ENCODE data around the gene FGF18. TPM values are rescaled to one million over a fixed set of nuclear protein-coding genes. Genes with fewer than 3 reads are reported as not detected.

The FGF18 gene
- total RNA-seq, 1 donor from 2014 or later, result 30.4 TPM

GRCh38 chr5:171425596-171426244 lies 6.3 kb downstream of the FGF18 start:
- intact Hi-C loops (cut with micrococcal nuclease), result no loop called here
- TF ChIP-seq CTCF (IDR thresholded peaks at IDR 0.05; ENCODE audit: borderline replicate concordance), result no peak
- Histone ChIP-seq H3K4me3 (no peak overlapping the region), H3K4me1 (peaks cover 76% of the 10 kb centered on the region), H3K27me3 (ENCODE audit: low read depth) (no peaks in the 10 kb centered on the region), H3K9me3 (replicated peaks) (no peaks in the 10 kb centered on the region), H3K27ac (replicated peaks) (no peak overlapping the region), H3K36me3 (no peaks in the 10 kb centered on the region)
- no peak for DNase-seq

GRCh38 chr5:171426266-171426665 lies 6.8 kb downstream of the FGF18 start:
- Histone ChIP-seq H3K4me3 (no peak overlapping the region), H3K27me3 (ENCODE audit: low read depth) (no peaks in the 10 kb centered on the region), H3K36me3 (no peaks in the 10 kb centered on the region), H3K4me1 (peaks cover 71% of the 10 kb centered on the region), H3K9me3 (replicated peaks) (no peaks in the 10 kb centered on the region), H3K27ac (replicated peaks) (no peak overlapping the region)
- intact Hi-C loops (cut with micrococcal nuclease), result no loop called here
- no peak for DNase-seq
- TF ChIP-seq CTCF (IDR thresholded peaks at IDR 0.05; ENCODE audit: borderline replicate concordance), result no peak

- intact Hi-C loops (cut with micrococcal nuclease), result no loop called here
- peaks cover 70% of the 10 kb centered on the region for H3K4me1 ChIP-seq
- H3K9me3 ChIP-seq (replicated peaks), result no peaks in the 10 kb centered on the region
- TF ChIP-seq CTCF (IDR thresholded peaks at IDR 0.05; ENCODE audit: borderline replicate concordance), result no peak
- H3K27me3 ChIP-seq (ENCODE audit: low read depth), result no peaks in the 10 kb centered on the region
- no peaks in the 10 kb centered on the region for H3K36me3 ChIP-seq
- H3K4me3 ChIP-seq, result no peak overlapping the region
- H3K27ac ChIP-seq (replicated peaks), result no peak overlapping the region
- no peak for DNase-seq
Measured at GRCh38 chr5:171426680-171427079, 7.2 kb downstream of the FGF18 start.

GRCh38 chr5:171427318-171428167 lies 8.1 kb downstream of the FGF18 start:
- peaks cover 70% of the 10 kb centered on the region for H3K4me1 ChIP-seq
- no peaks in the 10 kb centered on the region for H3K27me3 ChIP-seq (ENCODE audit: low read depth)
- H3K27ac ChIP-seq (replicated peaks), result peak overlapping the region; percentile 31
- intact Hi-C loops (cut with micrococcal nuclease), result no loop called here
- no peaks in the 10 kb centered on the region for H3K36me3 ChIP-seq
- no peaks in the 10 kb centered on the region for H3K9me3 ChIP-seq (replicated peaks)
- no peak overlapping the region for H3K4me3 ChIP-seq
- no peak for TF ChIP-seq CTCF (IDR thresholded peaks at IDR 0.05; ENCODE audit: borderline replicate concordance)
- DNase-seq, result peak; percentile 73

GRCh38 chr5:171428168-171428696 lies 8.8 kb downstream of the FGF18 start:
- Histone ChIP-seq H3K4me1 (peaks cover 70% of the 10 kb centered on the region), H3K27ac (replicated peaks) (peak overlapping the region; percentile 31), H3K9me3 (replicated peaks) (no peaks in the 10 kb centered on the region), H3K27me3 (ENCODE audit: low read depth) (no peaks in the 10 kb centered on the region), H3K4me3 (no peak overlapping the region), H3K36me3 (no peaks in the 10 kb centered on the region)
- no peak for DNase-seq
- no peak for TF ChIP-seq CTCF (IDR thresholded peaks at IDR 0.05; ENCODE audit: borderline replicate concordance)
- intact Hi-C loops (cut with micrococcal nuclease), result no loop called here

Data from left ventricle myocardium inferior (tissue), 1 donor.